HCT116 (cell line): ENCODE data around the gene CMBL.

Source experiments
- CEBPB ChIP-seq: IDR thresholded peaks from 2 replicates; pipeline ENCODE4 v1.6.1; 2012; ENCODE audit warnings: low read depth
- ELF1 ChIP-seq: IDR thresholded peaks from 2 replicates; pipeline ENCODE4 v1.6.1; 2012; ENCODE audit warnings: low read depth, borderline replicate concordance
- JUND ChIP-seq: IDR thresholded peaks from 2 replicates; pipeline ENCODE4 v1.6.1; 2012
- POLR2A ChIP-seq: IDR thresholded peaks from 2 replicates; pipeline ENCODE4 v1.7.0; 2011; ENCODE audit warnings: borderline replicate concordance; ENCODE audit not compliant: insufficient read depth, insufficient read length; ENCODE audit errors: extremely low read depth
- POLR2AphosphoS5 ChIP-seq: IDR thresholded peaks from 2 replicates; pipeline ENCODE4 v1.6.1; 2011; ENCODE audit warnings: mild to moderate bottlenecking, low read depth, low read length, moderate library complexity
- TF ChIP-seq, protein P1 (sequence below), 3 experiments: fragments of 200-600 bp in 1 of 3; sonication (generic) in 1 of 3; IDR thresholded peaks in 2 of 3; conservative IDR thresholded peaks in 1 of 3; 2 replicates each; pipeline ENCODE4 v1.5.1; 2012 to 2017; ENCODE audit warnings: low read depth in 2 of 3, low read length in 2 of 3, antibody characterized with exemption in 1 of 3, borderline replicate concordance in 1 of 3, control low read depth in 1 of 3, mild to moderate bottlenecking in 1 of 3, mixed read lengths in 1 of 3, mixed run types in 1 of 3, moderate library complexity in 1 of 3; ENCODE audit not compliant: insufficient read depth in 1 of 3
- TF ChIP-seq, protein P2 (sequence below): IDR thresholded peaks from 2 replicates; pipeline ENCODE4 v1.6.1; 2012

GRCh38 chr5:10331341-10331796, 23.7 kb upstream of the CMBL start:
- TF ChIP-seq CEBPB (no peak), POLR2AphosphoS5 (no peak), JUND (no peak), POLR2A (no peak), ELF1 (no peak)
- TF ChIP-seq, protein P1, sequence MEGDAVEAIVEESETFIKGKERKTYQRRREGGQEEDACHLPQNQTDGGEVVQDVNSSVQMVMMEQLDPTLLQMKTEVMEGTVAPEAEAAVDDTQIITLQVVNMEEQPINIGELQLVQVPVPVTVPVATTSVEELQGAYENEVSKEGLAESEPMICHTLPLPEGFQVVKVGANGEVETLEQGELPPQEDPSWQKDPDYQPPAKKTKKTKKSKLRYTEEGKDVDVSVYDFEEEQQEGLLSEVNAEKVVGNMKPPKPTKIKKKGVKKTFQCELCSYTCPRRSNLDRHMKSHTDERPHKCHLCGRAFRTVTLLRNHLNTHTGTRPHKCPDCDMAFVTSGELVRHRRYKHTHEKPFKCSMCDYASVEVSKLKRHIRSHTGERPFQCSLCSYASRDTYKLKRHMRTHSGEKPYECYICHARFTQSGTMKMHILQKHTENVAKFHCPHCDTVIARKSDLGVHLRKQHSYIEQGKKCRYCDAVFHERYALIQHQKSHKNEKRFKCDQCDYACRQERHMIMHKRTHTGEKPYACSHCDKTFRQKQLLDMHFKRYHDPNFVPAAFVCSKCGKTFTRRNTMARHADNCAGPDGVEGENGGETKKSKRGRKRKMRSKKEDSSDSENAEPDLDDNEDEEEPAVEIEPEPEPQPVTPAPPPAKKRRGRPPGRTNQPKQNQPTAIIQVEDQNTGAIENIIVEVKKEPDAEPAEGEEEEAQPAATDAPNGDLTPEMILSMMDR (IDR thresholded peaks at IDR 0.05 in 2 of 3, conservative IDR thresholded peaks at IDR 0.05 in 1 of 3; ENCODE audit: borderline replicate concordance in 1 of 3, insufficient read depth in 1 of 3, low read depth in 2 of 3, low read length in 2 of 3) = no peak
- TF ChIP-seq, protein P2, sequence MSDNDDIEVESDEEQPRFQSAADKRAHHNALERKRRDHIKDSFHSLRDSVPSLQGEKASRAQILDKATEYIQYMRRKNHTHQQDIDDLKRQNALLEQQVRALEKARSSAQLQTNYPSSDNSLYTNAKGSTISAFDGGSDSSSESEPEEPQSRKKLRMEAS = no peak
